ENCODE data around the gene F5.

F5 gene

GRCh38 chr1:169586395-169587255 lies at the start of gene F5:
Gene F5 (minus strand): TSS chr1:169586481. CDS start chr1:169586386, 95 bp downstream.
- DNase-seq: peak; percentile 91

- no peak for DNase-seq
Measured at GRCh38 chr1:169634877-169635276, 48.6 kb upstream of the F5 start.

- DNase-seq: no peak
Measured at GRCh38 chr1:169634145-169634544, 47.9 kb upstream of the F5 start.

GRCh38 chr1:169631249-169631648 lies 45.0 kb upstream of the F5 start:
- no peak for DNase-seq

GRCh38 chr1:169630006-169630405 lies 43.7 kb upstream of the F5 start, which contains the start of gene SELP:
Gene SELP (minus strand): TSS chr1:169630124. CDS start chr1:169630074, 50 bp downstream.
- DNase-seq: no peak

GRCh38 chr1:169624912-169625311 lies 38.6 kb upstream of the F5 start:
- DNase-seq: no peak

- no peak for DNase-seq
Measured at GRCh38 chr1:169624122-169624521, 37.8 kb upstream of the F5 start.

GRCh38 chr1:169623132-169623926 lies 37.0 kb upstream of the F5 start:
- no peak for DNase-seq

GRCh38 chr1:169620565-169620964 lies 34.3 kb upstream of the F5 start:
- no peak for DNase-seq

GRCh38 chr1:169618367-169618766 lies 32.1 kb upstream of the F5 start:
- no peak for DNase-seq

- no peak for DNase-seq
Measured at GRCh38 chr1:169615803-169616202, 29.5 kb upstream of the F5 start.

GRCh38 chr1:169610858-169611257 lies 24.6 kb upstream of the F5 start:
- no peak for DNase-seq

GRCh38 chr1:169610108-169610507 lies 23.8 kb upstream of the F5 start:
- no peak for DNase-seq

GRCh38 chr1:169608226-169608625 lies 21.9 kb upstream of the F5 start:
- DNase-seq: no peak

GRCh38 chr1:169604781-169605560 lies 18.7 kb upstream of the F5 start:
- peak; percentile 73 for DNase-seq

- DNase-seq: no peak
Measured at GRCh38 chr1:169601096-169601881, 15.0 kb upstream of the F5 start.

- DNase-seq: peak; percentile 64
Measured at GRCh38 chr1:169595764-169596711, 9.8 kb upstream of the F5 start.

GRCh38 chr1:169594391-169594790 lies 8.1 kb upstream of the F5 start:
- peak; percentile 65 for DNase-seq

- no peak for DNase-seq
Measured at GRCh38 chr1:169590932-169591331, 4.7 kb upstream of the F5 start.

GRCh38 chr1:169588785-169589485 lies 2.7 kb upstream of the F5 start:
- DNase-seq: no peak

Data from activated effector memory CD4-positive, alpha-beta T cell treated with anti-CD3 and anti-CD28 coated beads, Interleukin-2, amount 50 U/mL, for 16 hours (primary cell).